ENCODE data around the gene NPEPPS. TPM values are rescaled to one million over a fixed set of nuclear protein-coding genes. Genes with fewer than 3 reads are reported as not detected.

Gene NPEPPS, protein sequence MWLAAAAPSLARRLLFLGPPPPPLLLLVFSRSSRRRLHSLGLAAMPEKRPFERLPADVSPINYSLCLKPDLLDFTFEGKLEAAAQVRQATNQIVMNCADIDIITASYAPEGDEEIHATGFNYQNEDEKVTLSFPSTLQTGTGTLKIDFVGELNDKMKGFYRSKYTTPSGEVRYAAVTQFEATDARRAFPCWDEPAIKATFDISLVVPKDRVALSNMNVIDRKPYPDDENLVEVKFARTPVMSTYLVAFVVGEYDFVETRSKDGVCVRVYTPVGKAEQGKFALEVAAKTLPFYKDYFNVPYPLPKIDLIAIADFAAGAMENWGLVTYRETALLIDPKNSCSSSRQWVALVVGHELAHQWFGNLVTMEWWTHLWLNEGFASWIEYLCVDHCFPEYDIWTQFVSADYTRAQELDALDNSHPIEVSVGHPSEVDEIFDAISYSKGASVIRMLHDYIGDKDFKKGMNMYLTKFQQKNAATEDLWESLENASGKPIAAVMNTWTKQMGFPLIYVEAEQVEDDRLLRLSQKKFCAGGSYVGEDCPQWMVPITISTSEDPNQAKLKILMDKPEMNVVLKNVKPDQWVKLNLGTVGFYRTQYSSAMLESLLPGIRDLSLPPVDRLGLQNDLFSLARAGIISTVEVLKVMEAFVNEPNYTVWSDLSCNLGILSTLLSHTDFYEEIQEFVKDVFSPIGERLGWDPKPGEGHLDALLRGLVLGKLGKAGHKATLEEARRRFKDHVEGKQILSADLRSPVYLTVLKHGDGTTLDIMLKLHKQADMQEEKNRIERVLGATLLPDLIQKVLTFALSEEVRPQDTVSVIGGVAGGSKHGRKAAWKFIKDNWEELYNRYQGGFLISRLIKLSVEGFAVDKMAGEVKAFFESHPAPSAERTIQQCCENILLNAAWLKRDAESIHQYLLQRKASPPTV
- 52.3 and 72.8 TPM in 2 replicates for total RNA-seq

GRCh38 chr17:47530557-47531232 is at the start of gene NPEPPS:
NPEPPS (plus strand) TSS chr17:47531108; CDS start chr17:47531301, 193 bp downstream.

GRCh38 chr17:47649153-47649971 is 118.5 kb downstream of the NPEPPS start, which contains the start of gene KPNB1:
KPNB1 (plus strand) TSS chr17:47649919; CDS start chr17:47650245, 326 bp downstream.

Other genes starting within 250 kb of the NPEPPS start
- gene EFCAB13, start 207.2 kb upstream of the NPEPPS start, total RNA-seq = 6.5 and 6.7 TPM in 2 replicates
- gene KPNB1, start 118.8 kb downstream of the NPEPPS start, total RNA-seq = 331 and 395 TPM in 2 replicates
- 9.1 and 13.8 TPM in 2 replicates for gene TBKBP1, start 163.1 kb downstream of the NPEPPS start, total RNA-seq
- gene TBX21, start 202.1 kb downstream of the NPEPPS start, total RNA-seq = not detected in 2 replicates

Data from epithelial cell of umbilical artery (primary cell).